Smooth muscle cell of the brain vasculature (primary cell): ENCODE results near the gene CACNG1.
A peak's percentile ranks its signal among the peaks of the same experiment; 100 is the strongest.
"Not testable (repeated sequence)": the region's sequence is repeated elsewhere in the genome, so short reads cannot be mapped to it uniquely, and the experiment has no call there.

ENCODE experiments used
- DNase-seq: peaks from one replicate; pipeline ENCODE4 v3.0.0-alpha.2; 2012; ENCODE audit warnings: low read depth, low spot score

Gene CACNG1

DNA sequence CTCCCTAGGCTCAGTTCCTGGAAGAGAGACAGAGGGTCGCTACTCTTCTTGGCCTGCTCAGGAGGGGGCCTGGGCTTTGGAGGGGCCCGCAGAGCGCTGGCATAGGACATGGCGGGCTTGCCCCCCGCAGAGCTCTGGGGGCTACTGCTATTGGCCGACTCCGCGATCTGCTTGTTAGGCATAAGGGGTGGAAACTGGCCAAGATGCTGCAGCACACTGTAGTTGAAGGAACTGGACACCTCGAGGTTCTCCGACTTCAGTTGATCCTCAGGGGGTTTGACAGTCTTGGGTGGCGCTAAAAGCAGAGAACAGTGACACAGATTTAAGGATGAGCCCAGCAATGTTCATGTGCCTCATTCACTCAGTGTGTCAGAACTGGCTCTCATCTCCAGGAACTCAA is 33.9 kb downstream of the CACNG1 start:
- no peak for DNase-seq

DNA sequence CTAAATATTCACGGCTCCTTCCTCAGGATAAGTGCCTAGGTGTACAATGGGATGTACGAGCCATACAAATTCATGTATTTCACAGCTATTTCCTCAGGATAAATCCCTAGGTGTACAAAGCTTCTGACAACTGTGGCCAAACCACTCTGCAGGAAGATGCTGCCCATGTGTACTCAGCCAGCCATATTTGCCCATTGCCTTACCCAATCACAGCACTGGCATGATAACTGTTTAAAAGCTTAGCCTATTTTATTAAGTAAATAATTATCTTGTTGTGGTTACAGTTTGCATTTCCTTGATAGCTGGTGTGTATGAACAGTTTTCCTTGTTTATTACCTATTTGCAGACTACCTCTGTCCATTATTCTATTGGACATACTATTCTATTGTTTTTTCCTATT is 35.1 kb downstream of the CACNG1 start:
- no peak for DNase-seq

DNA sequence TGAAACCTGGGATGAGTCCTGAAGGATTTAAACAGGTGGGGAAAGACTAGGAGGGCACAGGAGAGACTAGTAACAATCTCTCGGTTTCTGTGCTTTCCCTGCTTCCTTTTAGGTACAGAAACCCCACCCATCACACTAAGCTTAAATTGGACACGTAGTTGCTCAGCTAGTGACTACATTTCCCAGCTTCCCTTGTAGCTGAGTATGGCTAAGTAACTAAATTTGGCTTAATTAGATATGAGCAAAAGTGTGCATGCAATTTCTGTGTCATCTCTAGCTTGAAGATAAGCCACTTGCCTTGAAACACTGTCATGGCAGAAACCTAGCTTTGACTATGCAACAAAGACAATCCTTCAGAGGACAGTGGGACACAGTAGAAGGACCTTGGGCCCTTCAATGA is 36.5 kb downstream of the CACNG1 start:
- DNase-seq, result no peak

DNA sequence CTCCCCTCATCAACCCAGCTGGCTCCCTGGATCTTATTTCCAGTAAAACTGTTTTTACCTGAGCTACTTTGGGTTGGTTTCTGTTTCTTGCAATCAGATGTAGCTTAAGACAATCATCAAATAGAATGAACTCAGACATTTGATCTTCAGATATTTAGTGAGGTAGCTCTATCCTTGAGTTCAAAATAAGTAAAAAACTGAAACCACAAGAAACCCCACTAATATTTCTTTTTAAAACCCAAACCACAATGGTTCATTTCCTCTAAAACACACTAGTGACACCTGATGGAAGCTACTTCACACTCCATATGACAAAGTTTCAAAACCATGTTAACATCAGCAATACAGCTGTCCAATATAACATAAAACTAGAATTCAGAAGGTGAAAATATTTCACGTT is 37.8 kb downstream of the CACNG1 start:
- DNase-seq, result no peak

DNA sequence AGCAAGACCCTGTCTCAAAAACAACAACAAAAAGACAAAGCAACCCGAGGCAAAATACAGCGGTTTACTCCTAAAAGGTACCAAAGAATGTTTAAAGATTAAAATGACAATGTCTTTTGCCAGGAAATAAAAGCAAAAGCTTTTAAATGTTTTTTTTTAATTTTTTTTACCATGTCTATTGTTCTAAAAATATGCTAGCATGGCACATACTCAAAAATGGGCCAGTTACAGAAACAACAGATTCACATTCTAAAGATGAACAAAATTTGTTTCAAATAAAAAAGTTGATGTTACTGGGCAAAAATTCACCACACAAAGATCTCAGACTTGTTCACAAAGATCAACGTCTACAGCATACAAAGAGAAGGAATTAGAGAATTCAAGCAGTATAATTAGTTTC is 41.1 kb downstream of the CACNG1 start:
- no peak for DNase-seq

DNA sequence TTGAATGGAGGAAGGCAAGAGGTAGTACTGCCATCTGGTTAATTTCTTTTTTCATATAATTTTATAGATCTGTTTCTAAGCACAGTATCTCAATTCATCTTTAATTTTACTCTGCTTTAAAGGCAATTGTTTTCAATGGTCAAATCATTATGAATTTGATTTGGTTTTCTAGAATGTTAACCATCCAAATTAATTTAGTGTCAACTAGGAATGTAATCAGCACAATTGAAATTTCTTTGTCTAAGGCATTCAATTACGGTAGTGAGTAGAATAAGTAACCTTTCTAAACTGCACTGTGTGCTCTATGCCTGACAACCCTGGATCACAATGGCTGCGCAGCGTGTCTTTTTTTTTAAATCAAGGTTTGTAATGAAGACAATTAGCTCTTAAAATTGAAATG is 44.3 kb downstream of the CACNG1 start:
- DNase-seq, result no peak

DNA sequence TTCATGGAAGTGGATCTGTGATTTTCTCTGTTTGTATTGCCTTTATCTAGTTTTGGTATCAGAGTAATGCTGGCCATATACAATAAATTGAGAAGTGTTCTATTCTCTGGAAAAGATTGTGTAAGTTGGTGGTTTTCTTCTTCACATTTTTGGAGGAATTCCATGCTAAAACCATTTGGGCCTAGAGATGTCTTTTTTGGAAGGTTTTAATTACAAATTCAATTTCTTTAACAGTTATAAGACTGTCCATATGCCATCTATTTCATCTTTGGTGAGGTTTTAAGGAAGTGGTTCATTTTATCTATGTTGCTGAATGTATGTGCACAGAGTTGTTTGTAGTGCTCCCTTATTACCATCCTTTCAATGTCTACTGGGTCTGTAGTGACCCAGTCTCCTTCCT is 46.0 kb downstream of the CACNG1 start:
- no peak for DNase-seq

DNA sequence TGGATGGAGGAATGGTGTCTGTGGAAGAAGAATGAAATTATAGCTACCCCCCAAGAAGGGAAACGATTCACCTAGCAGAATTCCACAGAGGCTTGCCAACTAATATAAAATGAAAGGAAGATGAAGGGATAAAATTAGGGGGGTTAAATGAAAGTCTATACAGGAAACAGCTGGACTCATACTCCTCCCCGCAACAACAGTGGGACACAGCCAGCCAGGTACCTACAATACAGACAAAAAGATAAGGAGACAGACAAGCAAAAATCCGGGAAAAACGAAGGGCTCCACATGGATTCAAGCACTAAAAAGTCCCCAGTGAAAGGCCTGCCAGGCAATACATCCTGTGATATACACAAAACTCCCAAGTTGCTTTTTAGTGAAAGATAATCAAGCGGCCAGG is 47.9 kb downstream of the CACNG1 start:
- no peak for DNase-seq

DNA sequence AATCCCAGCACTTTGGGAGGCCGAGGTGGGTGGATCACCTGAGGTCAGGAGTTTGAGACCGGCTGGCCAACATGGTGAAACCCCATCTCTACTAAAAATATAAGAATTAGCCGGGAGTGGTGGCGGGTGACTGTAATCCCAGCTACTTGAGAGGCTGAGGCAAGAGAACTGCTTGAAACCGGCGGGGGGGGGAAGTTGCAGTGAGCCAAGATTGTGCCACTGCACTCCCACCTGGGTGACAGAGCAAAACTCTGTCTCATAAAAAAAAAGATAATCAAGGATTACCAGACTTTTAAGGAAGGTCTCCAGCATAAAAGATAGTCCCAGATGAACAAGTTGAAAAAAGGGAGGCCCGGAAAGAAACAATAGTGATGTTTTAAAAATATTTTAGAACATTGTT is 48.4 kb downstream of the CACNG1 start:
- not testable (repeated sequence) for DNase-seq

DNA sequence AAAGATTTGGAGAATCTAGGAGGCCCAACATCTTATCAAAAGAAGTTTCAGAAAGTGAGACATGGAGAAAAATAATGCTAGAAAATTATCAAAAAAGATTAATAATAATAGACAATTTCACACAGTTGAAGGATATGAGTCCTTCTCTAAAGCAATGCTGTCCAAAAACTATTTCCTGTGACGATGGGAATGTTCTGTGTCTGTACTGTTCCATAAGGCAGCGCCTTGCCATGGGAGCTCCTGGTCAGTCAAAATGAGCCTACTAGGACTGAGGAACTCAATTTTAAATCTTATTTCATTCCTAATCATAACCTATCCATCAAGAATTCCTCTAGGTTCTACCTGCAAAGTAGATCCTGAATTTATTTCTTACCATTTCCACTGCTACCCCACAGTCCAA is 49.0 kb downstream of the CACNG1 start:
- no peak for DNase-seq

DNA sequence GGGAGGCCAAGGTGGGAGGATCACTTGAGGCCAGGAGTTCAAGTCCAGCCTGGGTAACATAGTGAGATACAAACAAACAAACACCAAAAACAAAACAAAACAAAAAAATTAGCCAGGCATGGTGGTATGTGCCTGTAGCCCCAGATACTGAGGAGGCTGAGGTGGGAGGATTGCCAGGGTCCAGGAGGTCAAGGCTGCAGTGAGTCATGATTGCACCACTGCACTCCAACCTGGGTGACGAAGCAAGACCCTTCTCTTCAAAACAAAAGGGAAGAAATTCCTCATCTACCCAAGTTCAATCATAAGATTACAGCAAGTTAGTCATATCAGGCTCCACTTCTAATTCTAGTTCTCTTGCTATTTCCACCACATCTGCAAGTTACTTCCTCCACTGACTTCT is 50.9 kb downstream of the CACNG1 start:
- DNase-seq, result peak; percentile 7

DNA sequence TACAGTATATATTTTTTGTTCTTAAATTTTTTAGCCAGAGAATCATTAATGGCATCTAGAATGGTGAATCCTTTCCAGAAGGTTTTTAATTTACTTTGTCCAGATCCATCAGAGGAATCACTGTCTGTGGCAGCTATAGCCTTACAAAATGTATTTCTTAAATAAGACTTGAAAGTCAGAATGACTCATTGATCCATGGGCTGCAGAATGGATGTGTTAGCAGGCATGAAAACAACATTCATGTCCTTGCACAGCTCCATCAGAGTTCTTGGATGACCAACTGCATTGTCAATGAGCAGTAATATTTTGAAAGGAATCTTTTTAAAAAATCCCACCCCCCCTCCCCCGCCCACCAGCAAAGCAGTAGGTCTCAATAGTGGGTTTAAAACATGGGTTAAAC is 51.4 kb downstream of the CACNG1 start:
- DNase-seq, result no peak

DNA sequence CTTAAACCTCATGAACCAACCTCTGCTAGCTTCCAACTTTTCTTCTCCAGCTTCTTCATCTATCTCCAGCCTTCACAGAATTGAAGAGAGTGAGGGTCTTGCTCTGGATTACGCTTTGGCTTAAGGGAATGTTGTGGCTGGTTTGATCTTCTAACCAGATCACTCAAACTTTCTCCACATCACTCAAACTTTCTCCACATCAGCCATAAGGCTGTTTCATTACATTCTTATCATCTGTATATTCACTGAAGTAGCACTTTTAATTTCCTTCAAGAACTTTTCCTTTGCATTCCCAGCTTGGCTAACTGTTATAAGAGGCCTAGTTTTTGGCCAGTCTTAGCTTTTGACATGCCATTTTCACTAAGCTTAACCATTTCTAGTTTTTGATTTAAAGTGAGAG is 52.3 kb downstream of the CACNG1 start:
- no peak for DNase-seq

DNA sequence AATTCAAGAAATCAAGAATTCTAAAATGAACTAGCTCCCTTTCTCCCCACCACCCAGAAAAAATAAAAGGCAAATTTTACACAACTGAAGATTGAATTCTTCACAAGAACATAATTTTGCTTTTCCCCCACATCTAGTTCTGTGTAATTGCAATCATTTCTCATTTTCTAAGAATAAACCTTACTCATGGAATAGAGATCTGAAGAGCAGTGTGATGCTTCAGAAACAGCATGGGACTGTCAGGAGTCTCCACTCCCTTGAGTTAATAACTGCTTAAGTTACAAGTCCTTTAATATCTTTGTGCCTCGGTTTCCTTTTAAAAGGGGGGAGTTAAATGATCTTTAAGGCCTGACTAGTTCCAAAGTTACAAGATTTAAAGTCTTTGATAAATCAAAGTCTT is 53.7 kb downstream of the CACNG1 start:
- no peak for DNase-seq

DNA sequence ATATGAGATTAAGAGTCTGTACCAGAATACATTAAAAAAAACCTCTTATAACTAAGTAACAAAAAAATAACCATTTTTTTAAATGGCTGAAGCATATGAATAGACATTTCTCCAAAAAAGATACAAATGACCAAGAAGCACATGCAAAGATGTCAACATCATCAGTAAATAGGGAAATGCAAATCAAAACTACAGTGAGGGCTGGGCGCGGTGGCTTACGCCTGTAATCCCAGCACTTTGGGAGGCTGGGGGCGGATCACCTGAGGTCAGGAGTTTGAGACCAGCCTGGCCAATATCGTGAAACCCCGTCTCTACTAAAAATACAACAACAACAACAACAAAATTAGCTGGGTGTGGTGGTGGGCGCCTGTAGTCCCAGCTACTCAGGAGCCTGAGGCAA is 60.3 kb downstream of the CACNG1 start:
- not testable (repeated sequence) for DNase-seq

DNA sequence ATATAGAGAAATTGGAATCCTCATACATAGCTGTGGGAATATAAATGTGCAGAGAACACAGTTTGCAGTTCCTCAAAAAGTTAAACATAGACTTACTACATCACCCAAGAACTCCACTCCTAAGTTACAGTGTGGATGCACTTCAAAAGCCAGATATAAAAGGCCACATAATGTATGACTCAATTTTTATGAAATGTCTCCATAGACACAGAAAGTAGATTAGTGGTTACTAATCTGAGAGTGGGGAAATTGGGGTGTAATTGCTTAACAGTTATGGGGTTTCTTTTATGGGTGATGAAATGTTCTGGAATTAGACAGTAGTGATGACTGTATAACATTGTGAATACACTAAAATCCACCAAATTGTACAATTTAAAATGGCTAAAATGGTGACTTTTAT is 60.9 kb downstream of the CACNG1 start:
- no peak for DNase-seq
